Measurements from ENCODE around the gene COL24A1. TPM values are rescaled to one million over a fixed set of nuclear protein-coding genes. Genes with fewer than 3 reads are reported as not detected.

The COL24A1 gene
- total RNA-seq, 1 experiment from 2014 or later, result not detected

DNA sequence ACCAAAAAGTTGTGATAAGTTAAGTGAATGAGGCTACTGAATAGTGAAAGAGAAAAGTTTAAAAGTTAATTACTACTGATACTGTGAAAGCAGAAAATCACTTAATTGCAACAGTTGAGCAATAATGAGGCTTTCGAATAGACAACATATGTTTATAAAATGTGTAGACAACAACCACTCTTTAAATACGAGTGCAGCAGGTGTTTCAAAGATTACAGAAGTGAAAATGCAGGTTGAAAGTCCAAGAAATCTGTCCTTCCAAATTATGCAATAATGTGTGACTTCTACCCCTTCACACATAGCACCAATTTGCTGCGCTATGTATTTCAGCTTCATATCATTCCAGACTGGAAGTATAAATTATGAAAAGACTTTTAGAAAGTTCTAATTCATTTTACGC is 213.0 kb downstream of the COL24A1 start:
- Mint-ChIP-seq H3K36me3 (ENCODE audit: insufficient read depth, unreplicated experiment) (no peaks in the 10 kb centered on the region), H3K27me3 (ENCODE audit: insufficient read depth, unreplicated experiment) (peaks cover 22% of the 10 kb centered on the region), H3K4me3 (ENCODE audit: unreplicated experiment) (no peak overlapping the region), H3K27ac (ENCODE audit: low read depth, unreplicated experiment) (no peak overlapping the region), H3K9me3 (ENCODE audit: unreplicated experiment) (no peaks in the 10 kb centered on the region), H3K4me1 (ENCODE audit: insufficient read depth, unreplicated experiment) (no peaks in the 10 kb centered on the region)
- no TSS peak for BruUV-seq (replicated peaks)
- intact Hi-C loops (cut with micrococcal nuclease), result no loop called here
- no peak for TF ChIP-seq CTCF (IDR thresholded peaks at IDR 0.05; ENCODE audit: unreplicated experiment)
- POLR2A ChIA-PET, result interaction anchor here (0.6 kb wide), 1 partner anchor 667 kb away, joined by 3 read pairs; the partner anchor contains the start of gene BCL10
- no peak for DNase-seq (ENCODE audit: unreplicated experiment)
- CTCF ChIA-PET, result no interaction called here

DNA sequence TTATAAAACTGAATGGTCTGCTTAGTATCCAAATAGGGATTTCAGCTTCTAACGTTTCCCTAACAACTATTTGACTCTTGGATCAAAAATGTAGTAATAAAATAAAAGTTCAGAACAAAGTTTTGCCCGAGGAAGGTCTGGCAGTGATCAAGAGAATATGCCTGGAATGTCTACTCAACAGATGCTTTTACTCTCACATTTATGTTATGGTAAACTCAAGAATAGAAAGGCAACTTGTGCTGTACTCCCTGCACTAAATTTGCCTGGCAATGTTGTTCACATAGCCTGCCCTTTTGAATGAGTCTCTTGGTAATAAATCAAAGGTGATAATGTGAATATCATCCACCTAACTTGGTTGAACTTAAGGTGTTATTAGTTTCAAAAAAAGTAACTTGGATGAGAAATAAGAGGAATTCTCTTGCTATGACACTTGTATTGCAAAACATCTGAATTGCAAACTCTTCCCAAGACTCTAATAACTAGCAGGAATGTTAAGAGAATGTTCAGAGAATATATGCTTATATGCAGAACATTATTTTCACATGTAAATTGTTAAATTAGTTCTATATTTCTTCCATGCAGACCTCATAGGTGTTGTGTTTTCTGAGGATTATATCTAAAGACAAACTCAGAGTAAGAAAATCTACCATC is 215.8 kb downstream of the COL24A1 start:
- no peaks in the 10 kb centered on the region for H3K36me3 Mint-ChIP-seq (ENCODE audit: insufficient read depth, unreplicated experiment)
- no peak for DNase-seq (ENCODE audit: unreplicated experiment)
- ChIA-PET CTCF (interaction anchor here (0.6 kb wide), 1 partner anchor 576 kb away, joined by 3 read pairs; no protein-coding TSS in a partner anchor), POLR2A (interaction anchor here (0.7 kb wide), 1 partner anchor 248 kb away, joined by 3 read pairs; no protein-coding TSS in a partner anchor)
- BruUV-seq (replicated peaks), result no TSS peak
- intact Hi-C loops (cut with micrococcal nuclease), result no loop called here
- H3K9me3 Mint-ChIP-seq (ENCODE audit: unreplicated experiment), result no peaks in the 10 kb centered on the region
- H3K4me3 Mint-ChIP-seq (ENCODE audit: unreplicated experiment), result no peak overlapping the region
- H3K27ac Mint-ChIP-seq (ENCODE audit: low read depth, unreplicated experiment), result no peak overlapping the region
- H3K4me1 Mint-ChIP-seq (ENCODE audit: insufficient read depth, unreplicated experiment), result no peaks in the 10 kb centered on the region
- peaks cover 9% of the 10 kb centered on the region for H3K27me3 Mint-ChIP-seq (ENCODE audit: insufficient read depth, unreplicated experiment)
- no peak for TF ChIP-seq CTCF (IDR thresholded peaks at IDR 0.05; ENCODE audit: unreplicated experiment)

DNA sequence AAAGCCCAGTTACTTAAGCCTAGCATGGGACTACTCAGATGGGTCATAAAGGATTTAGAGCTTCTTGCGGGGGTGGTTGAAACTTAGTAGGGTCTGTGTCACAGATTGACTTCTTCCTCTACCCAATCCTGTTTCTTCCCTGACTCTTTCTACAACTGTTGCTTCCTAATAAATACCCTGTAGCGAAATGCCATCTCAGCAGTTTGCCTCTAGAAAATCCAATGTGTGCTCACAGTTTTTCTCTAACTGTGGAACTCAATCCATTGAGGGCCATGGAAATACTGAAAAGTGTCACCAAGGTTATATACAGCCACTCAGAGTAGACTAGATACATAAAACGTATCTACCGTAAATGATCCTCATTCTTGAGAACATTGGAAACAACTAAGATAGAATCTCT is 217.7 kb downstream of the COL24A1 start:
- Mint-ChIP-seq H3K9me3 (ENCODE audit: unreplicated experiment) (no peaks in the 10 kb centered on the region), H3K4me1 (ENCODE audit: insufficient read depth, unreplicated experiment) (no peaks in the 10 kb centered on the region), H3K36me3 (ENCODE audit: insufficient read depth, unreplicated experiment) (no peaks in the 10 kb centered on the region), H3K4me3 (ENCODE audit: unreplicated experiment) (no peak overlapping the region), H3K27ac (ENCODE audit: low read depth, unreplicated experiment) (no peak overlapping the region), H3K27me3 (ENCODE audit: insufficient read depth, unreplicated experiment) (peaks cover 9% of the 10 kb centered on the region)
- POLR2A ChIA-PET, result no interaction called here
- intact Hi-C loops (cut with micrococcal nuclease), result no loop called here
- TF ChIP-seq CTCF (IDR thresholded peaks at IDR 0.05; ENCODE audit: unreplicated experiment), result no peak
- DNase-seq (ENCODE audit: unreplicated experiment), result no peak
- CTCF ChIA-PET, result interaction anchor here (0.6 to 1.1 kb wide), 2 partner anchors 84 to 86 kb away, joined by 3 read pairs; no protein-coding TSS in a partner anchor
- no TSS peak for BruUV-seq (replicated peaks)

- DNase-seq (ENCODE audit: unreplicated experiment), result no peak
- ChIA-PET CTCF (interaction anchor here (1.0 kb wide), 1 partner anchor 10 kb away, joined by 3 read pairs; no protein-coding TSS in a partner anchor), POLR2A (no interaction called here)
- H3K4me1 Mint-ChIP-seq (ENCODE audit: insufficient read depth, unreplicated experiment), result no peaks in the 10 kb centered on the region
- TF ChIP-seq CTCF (IDR thresholded peaks at IDR 0.05; ENCODE audit: unreplicated experiment), result no peak
- H3K27me3 Mint-ChIP-seq (ENCODE audit: insufficient read depth, unreplicated experiment), result peaks cover under 1% of the 10 kb centered on the region
- H3K4me3 Mint-ChIP-seq (ENCODE audit: unreplicated experiment), result no peak overlapping the region
- no peak overlapping the region for H3K27ac Mint-ChIP-seq (ENCODE audit: low read depth, unreplicated experiment)
- H3K36me3 Mint-ChIP-seq (ENCODE audit: insufficient read depth, unreplicated experiment), result no peaks in the 10 kb centered on the region
- intact Hi-C loops (cut with micrococcal nuclease), result no loop called here
- H3K9me3 Mint-ChIP-seq (ENCODE audit: unreplicated experiment), result no peaks in the 10 kb centered on the region
- no TSS peak for BruUV-seq (replicated peaks)
These were observed 220.1 kb downstream of the COL24A1 start for GRCh38 chr1:85936470-85936869.

Measured in MCF 10A (cell line).